ENCODE measurements around the gene PBX3. TPM values are rescaled to one million over a fixed set of nuclear protein-coding genes. Genes with fewer than 3 reads are reported as not detected.

PBX3 gene
- total and polyA plus RNA-seq, 2 of the 13 experiments (the other 11 are each of a cell fraction or from before 2014, with no cell fraction given), result 6.0 to 11.2 TPM

DNA sequence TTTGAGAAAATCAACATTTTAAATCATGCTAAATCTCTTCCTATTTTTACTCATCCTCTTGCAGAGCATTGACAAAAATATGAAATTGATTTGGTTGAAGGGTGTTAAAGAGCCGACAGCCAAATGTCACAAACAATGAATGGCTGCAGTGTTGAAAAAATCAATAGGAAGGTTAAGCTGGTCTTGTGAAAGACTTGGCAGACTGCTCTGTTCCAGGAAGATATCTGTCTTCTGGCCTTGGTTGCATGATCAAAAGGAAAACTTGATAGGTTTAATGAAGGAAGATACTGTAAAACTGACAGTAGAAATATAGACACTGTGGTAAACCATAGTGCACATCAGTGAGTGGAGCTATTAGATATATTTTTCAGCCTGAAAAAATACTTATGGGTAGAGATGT lies 103.6 kb downstream of the PBX3 start (continued):
- TF ChIP-seq, protein P1, sequence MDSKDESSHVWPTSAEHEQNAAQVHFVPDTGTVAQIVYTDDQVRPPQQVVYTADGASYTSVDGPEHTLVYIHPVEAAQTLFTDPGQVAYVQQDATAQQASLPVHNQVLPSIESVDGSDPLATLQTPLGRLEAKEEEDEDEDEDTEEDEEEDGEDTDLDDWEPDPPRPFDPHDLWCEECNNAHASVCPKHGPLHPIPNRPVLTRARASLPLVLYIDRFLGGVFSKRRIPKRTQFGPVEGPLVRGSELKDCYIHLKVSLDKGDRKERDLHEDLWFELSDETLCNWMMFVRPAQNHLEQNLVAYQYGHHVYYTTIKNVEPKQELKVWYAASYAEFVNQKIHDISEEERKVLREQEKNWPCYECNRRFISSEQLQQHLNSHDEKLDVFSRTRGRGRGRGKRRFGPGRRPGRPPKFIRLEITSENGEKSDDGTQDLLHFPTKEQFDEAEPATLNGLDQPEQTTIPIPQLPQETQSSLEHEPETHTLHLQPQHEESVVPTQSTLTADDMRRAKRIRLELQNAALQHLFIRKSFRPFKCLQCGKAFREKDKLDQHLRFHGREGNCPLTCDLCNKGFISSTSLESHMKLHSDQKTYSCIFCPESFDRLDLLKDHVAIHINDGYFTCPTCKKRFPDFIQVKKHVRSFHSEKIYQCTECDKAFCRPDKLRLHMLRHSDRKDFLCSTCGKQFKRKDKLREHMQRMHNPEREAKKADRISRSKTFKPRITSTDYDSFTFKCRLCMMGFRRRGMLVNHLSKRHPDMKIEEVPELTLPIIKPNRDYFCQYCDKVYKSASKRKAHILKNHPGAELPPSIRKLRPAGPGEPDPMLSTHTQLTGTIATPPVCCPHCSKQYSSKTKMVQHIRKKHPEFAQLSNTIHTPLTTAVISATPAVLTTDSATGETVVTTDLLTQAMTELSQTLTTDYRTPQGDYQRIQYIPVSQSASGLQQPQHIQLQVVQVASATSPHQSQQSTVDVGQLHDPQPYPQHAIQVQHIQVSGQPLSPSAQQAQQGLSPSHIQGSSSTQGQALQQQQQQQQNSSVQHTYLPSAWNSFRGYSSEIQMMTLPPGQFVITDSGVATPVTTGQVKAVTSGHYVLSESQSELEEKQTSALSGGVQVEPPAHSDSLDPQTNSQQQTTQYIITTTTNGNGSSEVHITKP (CRISPR knock-in tag; IDR thresholded peaks at IDR 0.05; ENCODE audit: low read depth), result no peak
- TF ChIP-seq MAX (IDR thresholded peaks at IDR 0.05) (0 out of 2 replicates have a peak, but pooled peaks have one; percentile 23), SMARCC2 (IDR thresholded peaks at IDR 0.05) (no peak), CREB1 (IDR thresholded peaks at IDR 0.05) (no peak), CREB1 (CRISPR knock-in tag; IDR thresholded peaks at IDR 0.05) (peak; percentile 48; the same call in 1 of the 2 replicates), HMG20A (CRISPR knock-in tag; IDR thresholded peaks at IDR 0.05; ENCODE audit: borderline replicate concordance) (peak; percentile 79; the same call in 1 of the 2 replicates), CAMTA2 (CRISPR knock-in tag; IDR thresholded peaks at IDR 0.05; ENCODE audit: borderline replicate concordance) (no peak), ARHGAP35 (CRISPR knock-in tag; IDR thresholded peaks at IDR 0.05; ENCODE audit: borderline replicate concordance) (no peak), KLF12 (CRISPR knock-in tag; IDR thresholded peaks at IDR 0.05; ENCODE audit: borderline replicate concordance) (no peak), ZNF781 (CRISPR knock-in tag; IDR thresholded peaks at IDR 0.05; ENCODE audit: borderline replicate concordance, not compliant biosample characterization) (no peak), RFX1 (IDR thresholded peaks at IDR 0.05) (no peak), ZNF317 (CRISPR knock-in tag; IDR thresholded peaks at IDR 0.05) (no peak), RARA (CRISPR knock-in tag; IDR thresholded peaks at IDR 0.05) (peak; percentile 36; the same call in 1 of the 2 replicates), E2F1 (CRISPR knock-in tag; IDR thresholded peaks at IDR 0.05) (no peak), ARID3A (IDR thresholded peaks at IDR 0.05; ENCODE audit: low read depth, low read length) (peak; percentile 7; the same call in 1 of the 2 replicates), FOXJ3 (CRISPR knock-in tag; IDR thresholded peaks at IDR 0.05; ENCODE audit: borderline replicate concordance) (peak; percentile 25; the same call in 1 of the 2 replicates), ZNF383 (CRISPR knock-in tag; IDR thresholded peaks at IDR 0.05; ENCODE audit: borderline replicate concordance) (no peak), MYC (CRISPR knock-in tag; IDR thresholded peaks at IDR 0.05; ENCODE audit: borderline replicate concordance) (no peak), FOXP4 (CRISPR knock-in tag; IDR thresholded peaks at IDR 0.05) (peak; percentile 56)
- TF ChIP-seq, protein P2, sequence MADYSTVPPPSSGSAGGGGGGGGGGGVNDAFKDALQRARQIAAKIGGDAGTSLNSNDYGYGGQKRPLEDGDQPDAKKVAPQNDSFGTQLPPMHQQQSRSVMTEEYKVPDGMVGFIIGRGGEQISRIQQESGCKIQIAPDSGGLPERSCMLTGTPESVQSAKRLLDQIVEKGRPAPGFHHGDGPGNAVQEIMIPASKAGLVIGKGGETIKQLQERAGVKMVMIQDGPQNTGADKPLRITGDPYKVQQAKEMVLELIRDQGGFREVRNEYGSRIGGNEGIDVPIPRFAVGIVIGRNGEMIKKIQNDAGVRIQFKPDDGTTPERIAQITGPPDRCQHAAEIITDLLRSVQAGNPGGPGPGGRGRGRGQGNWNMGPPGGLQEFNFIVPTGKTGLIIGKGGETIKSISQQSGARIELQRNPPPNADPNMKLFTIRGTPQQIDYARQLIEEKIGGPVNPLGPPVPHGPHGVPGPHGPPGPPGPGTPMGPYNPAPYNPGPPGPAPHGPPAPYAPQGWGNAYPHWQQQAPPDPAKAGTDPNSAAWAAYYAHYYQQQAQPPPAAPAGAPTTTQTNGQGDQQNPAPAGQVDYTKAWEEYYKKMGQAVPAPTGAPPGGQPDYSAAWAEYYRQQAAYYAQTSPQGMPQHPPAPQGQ (CRISPR knock-in tag; IDR thresholded peaks at IDR 0.05; ENCODE audit: borderline replicate concordance), result no peak

All from HepG2 (cell line).